Memory B cell (primary cell): ENCODE measurements around the gene CLCN2.

Experiments
- ATAC-seq: fragments of 150-1000 bp; cut with Tn5 transposase; 2 replicates; pipeline ENCODE4 v1.10.0; 2021; ENCODE audit warnings: low read depth, mild to moderate bottlenecking, moderate library complexity
- DNase-seq, 2 donors: peaks; one replicate each; pipeline ENCODE4 v3.0.0; 2022; ENCODE audit warnings: low spot score in 2 of 2
- H3K27ac Mint-ChIP-seq: one replicate; pipeline ENCODE4 v1.8.0; 2022; ENCODE audit warnings: mild to moderate bottlenecking, moderate library complexity, mixed read lengths
- H3K27me3 Mint-ChIP-seq: one replicate; pipeline ENCODE4 v1.8.0; 2022; ENCODE audit warnings: mixed read lengths
- H3K36me3 Mint-ChIP-seq: one replicate; pipeline ENCODE4 v1.8.0; 2022; ENCODE audit warnings: mild to moderate bottlenecking, mixed read lengths
- H3K4me1 Mint-ChIP-seq: one replicate; pipeline ENCODE4 v1.8.0; 2022; ENCODE audit warnings: mixed read lengths
- H3K4me3 Mint-ChIP-seq: one replicate; pipeline ENCODE4 v1.8.0; 2022; ENCODE audit warnings: mild to moderate bottlenecking, moderate library complexity, mixed read lengths
- H3K9me3 Mint-ChIP-seq: one replicate; pipeline ENCODE4 v1.8.0; 2022; ENCODE audit warnings: mixed read lengths

CLCN2 gene

DNA sequence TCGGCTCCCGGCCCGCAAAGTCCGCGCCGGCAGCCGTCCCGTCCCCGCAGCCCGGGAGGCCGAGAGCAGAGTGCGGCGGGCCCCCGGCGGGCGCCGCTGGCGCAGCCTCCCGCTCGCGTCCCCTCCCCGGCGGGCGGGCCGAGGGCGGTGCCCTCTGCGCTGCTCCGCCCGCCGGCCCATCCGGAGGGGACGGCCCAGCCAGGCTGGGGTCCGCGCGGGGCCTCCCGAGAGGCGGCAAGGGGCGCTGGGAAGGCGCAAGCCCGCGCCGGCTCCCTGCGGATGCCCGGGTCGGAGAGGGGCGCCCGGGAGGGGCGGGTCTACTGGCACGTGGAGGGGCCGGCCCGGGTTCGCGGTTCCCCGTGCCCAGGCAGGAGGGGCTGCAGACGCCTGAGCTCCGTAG, at the start of gene CLCN2, which contains the start of gene POLR2H:
TSS of gene CLCN2 (minus strand) at position 74 of the 400 bp plus-strand sequence. CDS start 126 bp downstream, outside the sequence.
TSS of gene POLR2H (plus strand) at position 179 of the 400 bp plus-strand sequence. CDS start 1,783 bp downstream, outside the sequence.
- peaks cover 28% of the 10 kb centered on the region for H3K4me1 Mint-ChIP-seq
- DNase-seq: peak; percentile 36 to 52
- ATAC-seq: peak; percentile 10
- H3K4me3 Mint-ChIP-seq: peak within 1 kb of the TSS; percentile 96
- no peaks in the 10 kb centered on the region for H3K27me3 Mint-ChIP-seq
- no peaks in the 10 kb centered on the region for H3K9me3 Mint-ChIP-seq
- peak within 1 kb of the TSS; percentile 88 for H3K27ac Mint-ChIP-seq
- peaks cover 7% of the 10 kb centered on the region for H3K36me3 Mint-ChIP-seq

DNA sequence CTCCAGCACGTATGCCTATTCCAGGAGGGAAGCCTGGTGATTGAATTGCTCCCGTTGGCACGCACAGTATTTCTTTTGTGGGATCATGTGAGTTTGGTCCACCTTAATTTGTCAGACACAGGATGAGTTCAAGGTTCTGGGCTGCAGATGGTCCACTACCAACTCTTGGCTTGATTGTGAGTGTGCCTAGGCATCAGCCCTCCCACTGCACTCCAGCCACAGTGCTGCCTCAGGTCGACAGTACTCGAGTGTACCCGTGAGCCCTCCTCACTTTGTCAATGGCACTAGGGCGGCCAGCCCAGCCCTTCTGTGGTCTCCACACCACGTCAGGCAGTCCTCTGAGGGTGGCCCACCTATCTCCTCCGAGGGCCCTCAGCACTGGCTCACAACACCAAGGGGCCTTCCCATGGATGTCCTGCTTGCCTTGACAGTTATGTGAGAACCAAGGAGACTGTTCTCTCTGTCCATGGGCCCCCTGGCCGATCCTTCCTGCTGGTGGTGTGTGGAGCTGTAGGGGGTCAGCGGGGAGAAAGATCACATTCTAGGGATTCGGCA, 48.6 kb upstream of the CLCN2 start:
- H3K27me3 Mint-ChIP-seq: peaks cover 10% of the 10 kb centered on the region

DNA sequence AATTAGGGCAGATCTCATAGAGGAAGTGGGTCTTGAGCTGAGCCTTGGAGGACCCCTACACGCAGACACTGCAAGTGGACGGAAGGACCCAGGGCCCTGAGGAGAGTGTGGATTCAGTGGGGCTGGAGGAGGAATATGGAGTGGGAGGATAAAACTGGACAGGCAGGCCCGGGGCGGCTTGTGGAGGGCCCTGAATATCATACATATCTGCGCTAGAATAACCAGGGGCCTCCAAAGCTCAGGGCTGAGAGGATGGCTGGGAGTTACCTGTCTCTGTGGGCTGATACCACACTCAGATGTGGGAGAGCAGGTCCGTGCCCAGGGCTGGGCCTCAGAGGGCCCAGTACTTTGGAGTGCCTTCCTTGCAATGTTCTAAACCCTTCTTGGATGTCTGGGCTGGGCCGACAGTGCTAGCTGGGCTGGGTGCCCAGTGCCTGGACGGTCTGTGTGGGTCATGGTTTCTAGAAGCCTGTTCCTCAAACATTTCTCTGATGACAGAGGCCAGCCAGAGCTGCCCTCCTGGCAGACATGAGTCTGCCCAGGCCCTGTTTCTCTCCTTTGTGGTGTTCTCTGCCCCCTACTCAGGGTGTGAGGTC, 48.0 kb upstream of the CLCN2 start:
- ATAC-seq: no peak
- DNase-seq: no peak
- H3K9me3 Mint-ChIP-seq: peaks cover 2% of the 10 kb centered on the region
- H3K4me1 Mint-ChIP-seq: no peaks in the 10 kb centered on the region
- H3K36me3 Mint-ChIP-seq: peaks cover 3% of the 10 kb centered on the region
- peaks cover 10% of the 10 kb centered on the region for H3K27me3 Mint-ChIP-seq
- no peak overlapping the region for H3K27ac Mint-ChIP-seq
- no peak overlapping the region for H3K4me3 Mint-ChIP-seq

More for the DNA sequence above, 48.6 kb upstream of the CLCN2 start:
- Mint-ChIP-seq H3K9me3 (peaks cover 2% of the 10 kb centered on the region), H3K4me1 (no peaks in the 10 kb centered on the region), H3K36me3 (peaks cover 3% of the 10 kb centered on the region), H3K4me3 (no peak overlapping the region), H3K27ac (no peak overlapping the region)
- DNase-seq (no peak), ATAC-seq (no peak)

DNA sequence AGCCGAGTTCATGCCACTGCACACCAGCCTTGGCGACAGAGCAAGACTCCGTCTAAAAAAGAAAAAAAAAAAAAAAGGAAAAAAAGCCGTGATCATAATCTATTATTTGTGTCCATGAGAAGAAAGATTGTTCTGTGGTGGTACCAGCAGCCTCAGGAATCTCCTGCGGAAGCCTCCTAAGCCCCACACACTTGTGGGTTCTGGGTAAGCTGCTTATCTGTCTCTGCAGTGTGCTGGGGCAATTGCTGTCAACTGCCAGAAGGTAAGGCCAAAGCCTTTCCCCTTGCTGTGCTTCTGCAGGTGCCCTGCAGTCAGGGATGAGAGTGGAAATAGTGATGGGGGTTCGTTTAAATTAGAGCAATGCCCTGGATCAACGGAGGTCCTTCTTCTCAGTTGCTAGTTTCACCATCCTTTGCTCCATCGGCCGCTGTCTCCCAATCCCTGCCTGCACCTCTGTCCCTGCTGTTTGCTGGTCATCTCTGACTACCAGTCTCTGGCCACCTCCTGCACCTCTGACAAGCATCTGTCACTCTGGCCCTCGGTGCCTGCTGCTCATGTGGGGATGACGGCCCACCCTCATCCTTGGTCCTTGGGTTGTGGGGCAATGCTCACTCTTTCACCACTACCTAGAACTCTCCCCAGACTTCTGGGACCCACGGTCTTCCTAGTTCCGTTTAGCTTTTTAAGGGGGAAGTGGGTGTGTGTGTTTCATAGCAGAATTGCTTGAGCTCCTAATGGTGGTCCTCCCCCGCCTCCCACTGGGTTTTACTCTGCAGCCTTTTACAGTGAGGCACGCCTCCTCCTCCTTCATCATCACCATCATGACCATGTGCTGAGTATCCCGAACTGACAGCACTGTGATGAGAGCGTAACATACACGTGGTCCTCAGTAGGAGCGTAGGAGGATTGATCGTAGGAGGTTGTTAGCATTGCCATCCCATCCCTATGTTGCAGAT, 43.9 kb upstream of the CLCN2 start:
- no peak overlapping the region for H3K27ac Mint-ChIP-seq
- H3K36me3 Mint-ChIP-seq: no peaks in the 10 kb centered on the region
- no peak for DNase-seq
- ATAC-seq: no peak
- no peaks in the 10 kb centered on the region for H3K9me3 Mint-ChIP-seq
- no peaks in the 10 kb centered on the region for H3K4me1 Mint-ChIP-seq
- H3K4me3 Mint-ChIP-seq: no peak overlapping the region
- peaks cover 17% of the 10 kb centered on the region for H3K27me3 Mint-ChIP-seq

GRCh38 chr3:184399410-184399809, 38.0 kb upstream of the CLCN2 start:
- DNase-seq: no peak
- no peak overlapping the region for H3K27ac Mint-ChIP-seq

DNA sequence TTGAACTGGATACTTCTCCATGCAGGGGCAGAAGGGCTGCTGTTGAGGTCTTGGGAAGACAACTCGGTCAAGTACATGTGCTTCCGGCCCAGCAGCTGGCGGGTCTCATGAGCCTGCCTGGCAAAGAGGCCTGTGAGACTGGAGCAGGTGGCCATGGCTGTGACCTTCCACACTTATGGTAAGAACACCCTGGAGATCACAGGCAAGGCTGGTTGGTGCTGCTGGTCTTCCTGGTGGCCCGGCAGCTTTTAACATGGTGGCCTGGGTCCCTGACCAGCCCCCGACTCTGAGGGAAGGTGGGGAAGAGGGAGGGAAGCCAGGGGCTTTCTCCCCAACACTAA, 33.9 kb upstream of the CLCN2 start:
- H3K9me3 Mint-ChIP-seq: no peaks in the 10 kb centered on the region
- H3K4me1 Mint-ChIP-seq: no peaks in the 10 kb centered on the region
- DNase-seq (no peak), ATAC-seq (no peak)
- H3K36me3 Mint-ChIP-seq: no peaks in the 10 kb centered on the region
- no peak overlapping the region for H3K27ac Mint-ChIP-seq
- peaks cover 8% of the 10 kb centered on the region for H3K27me3 Mint-ChIP-seq
- H3K4me3 Mint-ChIP-seq: no peak overlapping the region

More at GRCh38 chr3:184399410-184399809, 38.0 kb upstream of the CLCN2 start:
- Mint-ChIP-seq H3K9me3 (no peaks in the 10 kb centered on the region), H3K4me1 (no peaks in the 10 kb centered on the region), H3K27me3 (peaks cover 15% of the 10 kb centered on the region), H3K36me3 (no peaks in the 10 kb centered on the region), H3K4me3 (no peak overlapping the region)
- no peak for ATAC-seq

DNA sequence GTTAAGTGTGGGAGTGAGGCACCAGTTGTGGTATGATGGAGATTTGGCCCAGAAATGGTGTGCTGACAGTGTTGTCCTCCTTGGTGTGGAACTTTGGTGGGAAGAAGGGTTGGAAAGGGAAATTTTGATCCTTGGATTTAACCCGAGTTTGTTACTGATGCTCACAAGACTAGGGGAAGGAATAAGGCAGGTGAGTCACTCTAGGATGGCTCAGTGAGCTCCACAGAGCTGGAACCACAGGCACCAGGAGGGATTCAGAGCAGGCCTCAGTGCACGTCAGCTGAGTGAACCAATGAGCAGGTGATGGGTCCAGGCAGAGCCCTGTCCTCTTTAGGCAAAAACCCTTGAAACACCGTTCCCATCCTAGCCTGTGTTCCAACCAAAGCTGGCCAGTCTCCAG, 29.9 kb upstream of the CLCN2 start:
- peaks cover 13% of the 10 kb centered on the region for H3K27me3 Mint-ChIP-seq
- no peaks in the 10 kb centered on the region for H3K36me3 Mint-ChIP-seq
- no peak overlapping the region for H3K4me3 Mint-ChIP-seq
- no peak overlapping the region for H3K27ac Mint-ChIP-seq
- no peaks in the 10 kb centered on the region for H3K9me3 Mint-ChIP-seq
- no peaks in the 10 kb centered on the region for H3K4me1 Mint-ChIP-seq
- ATAC-seq (no peak), DNase-seq (no peak)

DNA sequence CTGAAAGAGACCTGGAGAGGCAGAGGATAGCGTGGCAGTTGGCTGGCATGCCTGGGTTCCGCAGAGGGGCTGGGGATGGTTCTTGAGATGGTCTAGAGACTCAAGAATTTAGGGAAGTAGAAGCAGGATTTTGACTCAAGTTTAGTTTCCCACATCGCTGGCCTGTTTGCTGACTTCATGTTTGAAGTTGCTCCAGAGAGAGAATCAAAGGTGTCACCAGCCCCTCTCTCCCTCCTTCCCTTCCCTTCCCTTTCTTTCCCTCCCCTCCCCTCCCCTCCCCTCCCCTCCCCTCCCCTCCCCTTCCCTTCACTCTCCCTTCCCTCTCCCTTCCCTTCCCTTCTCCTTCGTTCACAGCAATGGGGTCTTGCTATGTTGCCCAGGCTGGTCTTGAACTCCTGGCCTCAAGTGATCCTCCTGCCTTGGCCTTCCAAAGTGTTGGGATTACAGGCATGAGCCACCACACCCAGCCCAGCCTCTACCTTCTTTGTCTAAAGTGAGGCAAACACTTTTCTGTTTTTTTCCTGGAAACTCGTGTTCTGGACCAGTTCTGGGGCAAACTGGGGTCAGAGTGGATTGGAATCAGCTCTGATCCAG, 28.6 kb upstream of the CLCN2 start:
- Mint-ChIP-seq H3K27me3 (peaks cover 13% of the 10 kb centered on the region), H3K4me1 (no peaks in the 10 kb centered on the region), H3K9me3 (no peaks in the 10 kb centered on the region), H3K27ac (no peak overlapping the region), H3K4me3 (no peak overlapping the region), H3K36me3 (no peaks in the 10 kb centered on the region)
- ATAC-seq (no peak), DNase-seq (no peak)

GRCh38 chr3:184389384-184389783, 28.0 kb upstream of the CLCN2 start:
- ATAC-seq (no peak), DNase-seq (no peak)
- Mint-ChIP-seq H3K27me3 (peaks cover 18% of the 10 kb centered on the region), H3K4me1 (no peaks in the 10 kb centered on the region), H3K9me3 (no peaks in the 10 kb centered on the region), H3K27ac (no peak overlapping the region), H3K4me3 (no peak overlapping the region), H3K36me3 (no peaks in the 10 kb centered on the region)

DNA sequence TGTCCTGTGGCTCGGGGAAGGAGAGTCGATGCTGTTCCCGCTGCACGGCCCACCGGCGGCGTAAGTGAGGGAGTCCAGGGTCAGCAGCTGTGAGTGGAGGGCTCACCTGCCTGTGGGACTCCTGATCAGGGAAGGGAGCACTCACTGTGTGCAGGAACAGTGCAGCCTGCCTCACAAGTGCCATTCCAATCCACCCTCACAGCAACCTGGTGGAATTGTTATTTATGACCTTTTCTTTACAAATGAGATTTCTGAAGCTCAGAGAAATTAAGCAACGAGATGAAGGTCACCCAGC, 27.5 kb upstream of the CLCN2 start:
- H3K27me3 Mint-ChIP-seq: peaks cover 22% of the 10 kb centered on the region

DNA sequence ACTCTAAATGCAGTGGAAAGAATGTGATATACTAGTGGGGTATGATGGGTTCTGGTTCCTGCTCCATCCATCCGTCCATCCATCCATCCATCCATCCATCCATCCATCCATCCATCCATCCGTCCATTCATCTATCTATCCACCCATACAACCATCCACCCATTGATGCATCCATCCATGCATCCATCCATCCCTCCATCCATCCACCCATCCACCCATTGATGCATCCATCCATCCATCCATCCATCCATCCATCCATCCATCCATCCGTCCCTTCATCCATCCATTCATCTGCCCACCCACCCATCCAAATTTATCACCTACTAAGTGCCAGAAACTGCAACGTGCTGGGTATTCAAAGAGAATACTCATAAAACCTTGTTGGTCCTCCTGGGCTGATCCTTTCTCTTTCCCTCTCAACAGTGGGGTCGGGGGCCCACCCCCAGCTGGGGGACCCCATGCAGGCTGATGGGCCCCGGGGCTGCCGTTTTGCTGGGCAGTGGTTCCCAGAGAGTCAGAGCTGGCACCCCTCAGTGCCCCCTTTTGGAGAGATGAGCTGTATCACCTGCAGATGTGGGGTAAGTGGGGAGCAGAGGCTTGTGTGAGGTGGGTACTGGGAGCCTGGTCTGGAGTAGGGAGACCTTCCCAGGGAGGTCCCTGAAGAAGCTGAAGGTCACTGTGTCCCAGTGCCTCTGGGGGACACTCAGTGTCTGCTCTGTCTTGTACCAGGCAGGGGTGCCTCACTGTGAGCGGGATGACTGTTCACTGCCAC, 26.9 kb upstream of the CLCN2 start:
- peaks cover 25% of the 10 kb centered on the region for H3K27me3 Mint-ChIP-seq
- no peak overlapping the region for H3K27ac Mint-ChIP-seq
- H3K4me1 Mint-ChIP-seq: no peaks in the 10 kb centered on the region
- no peak for DNase-seq
- H3K4me3 Mint-ChIP-seq: no peak overlapping the region
- no peaks in the 10 kb centered on the region for H3K36me3 Mint-ChIP-seq
- H3K9me3 Mint-ChIP-seq: no peaks in the 10 kb centered on the region
- no peak for ATAC-seq

More for the DNA sequence above, 27.5 kb upstream of the CLCN2 start:
- Mint-ChIP-seq H3K4me1 (no peaks in the 10 kb centered on the region), H3K27ac (no peak overlapping the region), H3K36me3 (no peaks in the 10 kb centered on the region), H3K4me3 (no peak overlapping the region), H3K9me3 (no peaks in the 10 kb centered on the region)
- ATAC-seq (no peak), DNase-seq (no peak)

DNA sequence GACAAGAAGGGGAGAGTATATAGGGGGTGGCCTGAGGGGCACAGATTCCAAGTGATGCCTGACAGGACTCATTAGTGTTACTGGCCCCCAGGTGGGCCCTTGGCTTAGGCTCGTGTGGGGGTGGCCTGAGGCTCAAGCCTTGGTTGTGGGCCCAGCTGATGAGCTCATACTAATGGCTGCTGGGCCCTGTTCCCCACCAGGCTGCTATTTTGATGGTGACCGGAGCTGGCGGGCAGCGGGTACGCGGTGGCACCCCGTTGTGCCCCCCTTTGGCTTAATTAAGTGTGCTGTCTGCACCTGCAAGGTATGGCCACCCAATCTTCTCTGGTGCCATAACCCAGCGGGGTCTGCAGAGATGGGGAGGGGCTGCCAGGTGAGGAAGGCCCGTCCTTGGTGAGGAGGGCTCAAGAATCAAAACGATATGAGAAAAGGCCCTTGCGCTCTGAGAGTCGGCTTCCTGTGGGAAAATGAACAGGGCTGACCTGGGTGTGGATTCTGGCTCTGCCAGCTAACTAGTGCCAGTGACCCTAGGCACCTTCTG, 25.8 kb upstream of the CLCN2 start:
- DNase-seq (no peak), ATAC-seq (no peak)
- Mint-ChIP-seq H3K27ac (no peak overlapping the region), H3K4me3 (no peak overlapping the region), H3K4me1 (no peaks in the 10 kb centered on the region), H3K27me3 (peaks cover 28% of the 10 kb centered on the region), H3K9me3 (no peaks in the 10 kb centered on the region), H3K36me3 (no peaks in the 10 kb centered on the region)

DNA sequence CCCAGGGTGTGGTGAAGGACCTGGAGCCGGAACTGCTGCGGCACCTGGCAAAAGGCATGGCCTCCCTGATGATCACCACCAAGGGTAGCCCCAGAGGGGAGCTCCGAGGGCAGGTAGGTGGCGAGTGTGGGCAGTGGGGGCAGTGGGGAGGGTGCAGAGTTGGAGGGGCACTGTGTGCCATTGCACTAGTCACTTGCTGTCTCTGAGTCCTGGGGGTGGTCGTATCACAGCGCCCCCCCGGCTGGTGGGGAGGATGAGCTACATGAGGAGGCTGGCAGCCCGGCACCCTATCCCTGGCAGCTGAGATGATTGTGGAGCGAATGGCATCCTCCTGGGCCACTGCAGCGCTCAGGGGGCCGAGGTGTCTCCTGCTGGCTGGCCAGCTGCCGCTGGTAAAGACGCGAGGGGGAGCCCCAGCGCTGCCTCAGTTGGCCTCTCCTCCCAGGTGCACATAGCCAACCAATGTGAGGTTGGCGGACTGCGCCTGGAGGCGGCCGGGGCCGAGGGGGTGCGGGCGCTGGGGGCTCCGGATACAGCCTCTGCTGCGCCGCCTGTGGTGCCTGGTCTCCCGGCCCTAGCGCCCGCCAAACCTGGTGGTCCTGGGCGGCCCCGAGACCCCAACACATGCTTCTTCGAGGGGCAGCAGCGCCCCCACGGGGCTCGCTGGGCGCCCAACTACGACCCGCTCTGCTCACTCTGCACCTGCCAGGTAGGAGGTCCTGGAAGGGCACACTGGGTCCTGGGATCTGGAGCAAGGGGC, 24.8 kb upstream of the CLCN2 start:
- ATAC-seq: no peak
- Mint-ChIP-seq H3K4me1 (no peaks in the 10 kb centered on the region), H3K4me3 (no peak overlapping the region), H3K27ac (no peak overlapping the region), H3K9me3 (no peaks in the 10 kb centered on the region), H3K27me3 (peaks cover 29% of the 10 kb centered on the region), H3K36me3 (no peaks in the 10 kb centered on the region)
- DNase-seq: no peak
